ENCODE results near the gene CAMK1. TPM values are rescaled to one million over a fixed set of nuclear protein-coding genes. Genes with fewer than 3 reads are reported as not detected.

CAMK1 gene
- total RNA-seq, 2 experiments from 2014 or later = 0.74 to 1.1 TPM

DNA sequence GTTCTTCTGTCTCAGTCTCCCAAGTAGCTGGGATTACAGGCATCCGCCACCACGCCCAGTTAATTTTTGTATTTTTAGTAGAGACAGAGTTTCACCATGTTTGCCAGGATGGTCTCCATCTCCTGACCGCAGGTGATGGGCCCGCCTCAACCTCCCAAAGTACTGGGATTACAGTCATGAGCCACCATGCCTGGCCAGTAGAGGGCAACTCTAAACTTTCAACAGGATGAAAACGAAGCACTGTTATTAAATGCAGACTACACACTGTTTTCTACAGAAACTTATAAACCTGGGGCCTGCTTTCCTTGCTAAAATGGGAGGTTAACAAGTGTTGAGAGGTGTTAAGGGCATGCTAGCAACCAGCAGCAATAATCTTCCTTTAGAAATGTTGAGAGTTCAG lies 30.8 kb upstream of the CAMK1 start:
- Mint-ChIP-seq H3K27ac (no peak overlapping the region), H3K36me3 (ENCODE audit: low read depth) (peaks cover 87% of the 10 kb centered on the region), H3K27me3 (no peaks in the 10 kb centered on the region), H3K9me3 (no peaks in the 10 kb centered on the region), H3K4me1 (ENCODE audit: low read depth) (peaks cover 23% of the 10 kb centered on the region), H3K4me3 (no peak overlapping the region)
- Histone ChIP-seq H3K4me1 (ENCODE audit: insufficient read depth, low read length) (peaks cover 21% of the 10 kb centered on the region), H3K27me3 (ENCODE audit: control insufficient read depth in 1 of 2, insufficient read depth in 2 of 2, low read length in 2 of 2) (no peaks in the 10 kb centered on the region), H3K27ac (ENCODE audit: low read depth in 1 of 2, low read length in 2 of 2) (no peak overlapping the region), H3K9me3 (ENCODE audit: control insufficient read depth in 1 of 2, insufficient read depth in 1 of 2, low read length in 2 of 2) (no peaks in the 10 kb centered on the region), H3K4me3 (ENCODE audit: low read length) (no peak overlapping the region), H3K36me3 (ENCODE audit: insufficient read depth, low read length) (peaks cover 86% of the 10 kb centered on the region)
- intact Hi-C loops (cut with DNase I, micrococcal nuclease) = no loop called here
- no peak for ATAC-seq (ENCODE audit: poor library complexity)
- TF ChIP-seq, protein P1, sequence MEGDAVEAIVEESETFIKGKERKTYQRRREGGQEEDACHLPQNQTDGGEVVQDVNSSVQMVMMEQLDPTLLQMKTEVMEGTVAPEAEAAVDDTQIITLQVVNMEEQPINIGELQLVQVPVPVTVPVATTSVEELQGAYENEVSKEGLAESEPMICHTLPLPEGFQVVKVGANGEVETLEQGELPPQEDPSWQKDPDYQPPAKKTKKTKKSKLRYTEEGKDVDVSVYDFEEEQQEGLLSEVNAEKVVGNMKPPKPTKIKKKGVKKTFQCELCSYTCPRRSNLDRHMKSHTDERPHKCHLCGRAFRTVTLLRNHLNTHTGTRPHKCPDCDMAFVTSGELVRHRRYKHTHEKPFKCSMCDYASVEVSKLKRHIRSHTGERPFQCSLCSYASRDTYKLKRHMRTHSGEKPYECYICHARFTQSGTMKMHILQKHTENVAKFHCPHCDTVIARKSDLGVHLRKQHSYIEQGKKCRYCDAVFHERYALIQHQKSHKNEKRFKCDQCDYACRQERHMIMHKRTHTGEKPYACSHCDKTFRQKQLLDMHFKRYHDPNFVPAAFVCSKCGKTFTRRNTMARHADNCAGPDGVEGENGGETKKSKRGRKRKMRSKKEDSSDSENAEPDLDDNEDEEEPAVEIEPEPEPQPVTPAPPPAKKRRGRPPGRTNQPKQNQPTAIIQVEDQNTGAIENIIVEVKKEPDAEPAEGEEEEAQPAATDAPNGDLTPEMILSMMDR (IDR thresholded peaks at IDR 0.05) = no peak
- ChIA-PET CTCF (no interaction called here), POLR2A (no interaction called here)
- DNase-seq = no peak

DNA sequence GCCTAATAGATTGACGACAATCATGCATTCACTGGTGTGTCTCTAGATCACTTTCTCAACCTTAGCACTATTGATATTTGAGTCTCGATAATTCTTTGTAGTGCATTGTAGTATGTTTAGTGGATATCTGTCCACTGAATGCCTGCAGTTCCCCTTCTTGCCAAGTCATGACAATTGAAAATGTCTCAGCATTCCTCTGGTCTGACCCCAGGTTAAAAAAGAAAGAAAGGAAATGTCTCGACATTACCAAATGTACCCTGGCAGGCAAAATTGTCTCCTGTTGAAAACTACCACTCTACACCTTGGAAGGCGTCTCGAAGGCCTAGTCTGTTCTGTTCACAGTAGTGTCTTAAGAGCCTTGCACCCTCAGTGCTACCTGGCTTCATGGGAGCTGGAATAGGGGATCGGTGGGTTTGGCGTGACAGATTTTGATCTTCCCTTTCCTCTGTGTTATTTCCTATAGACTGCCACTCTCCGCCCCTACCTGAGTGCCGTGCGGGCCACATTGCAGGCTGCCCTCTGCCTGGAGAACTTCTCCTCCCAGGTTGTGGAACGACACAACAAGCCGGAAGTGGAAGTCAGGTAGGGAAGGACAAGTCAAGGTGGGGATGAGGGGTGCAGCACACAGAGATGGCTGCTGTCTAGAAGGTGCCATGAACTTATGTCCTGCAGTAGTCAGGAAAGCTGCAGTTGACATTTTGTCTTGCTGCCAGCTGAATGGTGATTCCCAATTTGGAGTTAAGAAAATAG lies 27.6 kb upstream of the CAMK1 start:
- Mint-ChIP-seq H3K27ac (peak overlapping the region; percentile 67), H3K36me3 (ENCODE audit: low read depth) (peaks cover 85% of the 10 kb centered on the region), H3K4me3 (no peak overlapping the region), H3K4me1 (ENCODE audit: low read depth) (peaks cover 52% of the 10 kb centered on the region), H3K27me3 (no peaks in the 10 kb centered on the region), H3K9me3 (no peaks in the 10 kb centered on the region)
- ChIA-PET CTCF (interaction anchor here (0.7 kb wide), 1 partner anchor 537 kb away, joined by 5 read pairs; no protein-coding TSS in a partner anchor), POLR2A (interaction anchor here (0.9 kb wide), 1 partner anchor 19 kb away, joined by 3 read pairs; no protein-coding TSS in a partner anchor)
- TF ChIP-seq, protein P1 (IDR thresholded peaks at IDR 0.05) = no peak
- H3K36me3 ChIP-seq (ENCODE audit: insufficient read depth, low read length) = peaks cover 69% of the 10 kb centered on the region
- no peaks in the 10 kb centered on the region for H3K9me3 ChIP-seq (ENCODE audit: control insufficient read depth in 1 of 2, insufficient read depth in 1 of 2, low read length in 2 of 2)
- H3K27me3 ChIP-seq (ENCODE audit: control insufficient read depth in 1 of 2, insufficient read depth in 2 of 2, low read length in 2 of 2) = no peaks in the 10 kb centered on the region
- ATAC-seq (ENCODE audit: poor library complexity) (no peak), DNase-seq (no peak)
- intact Hi-C loops (cut with DNase I, micrococcal nuclease) = loop anchor here in 1 of 2 experiments (10.0 kb wide), 1 partner anchor 63 kb away; the partner anchor contains the start of gene BRPF1
- H3K4me3 ChIP-seq (ENCODE audit: low read length) = no peak overlapping the region
- H3K27ac ChIP-seq (ENCODE audit: low read depth in 1 of 2, low read length in 2 of 2) = no peak overlapping the region
- H3K4me1 ChIP-seq (ENCODE audit: insufficient read depth, low read length) = peaks cover 42% of the 10 kb centered on the region

DNA sequence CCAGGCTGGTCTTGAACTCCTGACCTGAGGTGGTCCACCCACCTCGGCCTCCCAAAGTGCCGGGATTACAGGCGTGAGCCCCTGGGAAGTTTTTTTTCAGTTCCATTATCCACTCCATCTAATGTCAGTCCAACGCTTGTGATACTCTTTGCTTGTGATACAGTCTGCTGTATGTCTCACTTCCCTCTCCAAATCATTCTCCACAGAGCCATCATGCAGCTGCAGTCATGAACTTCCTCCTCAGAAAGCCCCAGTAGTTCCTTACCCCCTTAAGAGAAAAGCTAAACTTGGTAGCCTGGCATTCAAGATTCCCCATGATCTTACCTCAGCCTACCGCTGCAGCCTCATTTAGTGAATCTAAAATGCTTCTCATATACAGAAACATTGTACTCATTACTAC lies 25.5 kb upstream of the CAMK1 start:
- ChIA-PET CTCF (interaction anchor here (1.3 kb wide), 1 partner anchor 13 kb away, joined by 3 read pairs; no protein-coding TSS in a partner anchor), POLR2A (no interaction called here)
- no peaks in the 10 kb centered on the region for H3K27me3 Mint-ChIP-seq
- Histone ChIP-seq H3K9me3 (ENCODE audit: control insufficient read depth in 1 of 2, insufficient read depth in 1 of 2, low read length in 2 of 2) (no peaks in the 10 kb centered on the region), H3K36me3 (ENCODE audit: insufficient read depth, low read length) (peaks cover 61% of the 10 kb centered on the region), H3K4me3 (ENCODE audit: low read length) (no peak overlapping the region), H3K27me3 (ENCODE audit: control insufficient read depth in 1 of 2, insufficient read depth in 2 of 2, low read length in 2 of 2) (no peaks in the 10 kb centered on the region), H3K27ac (ENCODE audit: low read depth in 1 of 2, low read length in 2 of 2) (no peak overlapping the region), H3K4me1 (ENCODE audit: insufficient read depth, low read length) (peaks cover 63% of the 10 kb centered on the region)
- no peak for ATAC-seq (ENCODE audit: poor library complexity)
- TF ChIP-seq, protein P1 (IDR thresholded peaks at IDR 0.05) = no peak
- H3K27ac Mint-ChIP-seq = peak overlapping the region; percentile 72
- DNase-seq = peak in 1 of 14 experiments; percentile 32
- H3K9me3 Mint-ChIP-seq = no peaks in the 10 kb centered on the region
- peaks cover 78% of the 10 kb centered on the region for H3K36me3 Mint-ChIP-seq (ENCODE audit: low read depth)
- intact Hi-C loops (cut with DNase I, micrococcal nuclease) = loop anchor here (2.0 to 10.0 kb wide), 2 partner anchors 60 to 96 kb away; partner anchors contain the start of genes BRPF1 (in 1 of the 2) and JAGN1 (in 1 of the 2)
- H3K4me1 Mint-ChIP-seq (ENCODE audit: low read depth) = peaks cover 71% of the 10 kb centered on the region
- peak overlapping the region; percentile 86 for H3K4me3 Mint-ChIP-seq

All from CD4-positive, alpha-beta T cell (primary cell).